GM19240 (cell line): ENCODE measurements around the gene KIAA0825.
"Not testable (repeated sequence)": the region's sequence is repeated elsewhere in the genome, so short reads cannot be mapped to it uniquely, and the experiment has no call there.

Experiments used
- DNase-seq: peaks from one replicate; pipeline ENCODE4 v3.0.0; 2011; ENCODE audit warnings: low spot score; ENCODE audit not compliant: insufficient read length

Gene KIAA0825

GRCh38 chr5:94181895-94182294 is 436.5 kb downstream of the KIAA0825 start:
- no peak for DNase-seq

GRCh38 chr5:94180761-94181160 is 437.6 kb downstream of the KIAA0825 start:
- no peak for DNase-seq

- no peak for DNase-seq
These were observed 442.5 kb downstream of the KIAA0825 start for GRCh38 chr5:94175912-94176311.

GRCh38 chr5:94174748-94175411 is 443.5 kb downstream of the KIAA0825 start:
- DNase-seq = no peak

- no peak for DNase-seq
These were observed 445.3 kb downstream of the KIAA0825 start for GRCh38 chr5:94173100-94173499.

GRCh38 chr5:94171070-94171469 is 447.3 kb downstream of the KIAA0825 start:
- DNase-seq = not testable (repeated sequence)

GRCh38 chr5:94170158-94170557 is 448.2 kb downstream of the KIAA0825 start:
- DNase-seq = not testable (repeated sequence)

GRCh38 chr5:94168151-94168550 is 450.3 kb downstream of the KIAA0825 start:
- no peak for DNase-seq

GRCh38 chr5:94161801-94162200 is 456.6 kb downstream of the KIAA0825 start:
- DNase-seq = no peak

GRCh38 chr5:94159144-94159543 is 459.3 kb downstream of the KIAA0825 start:
- no peak for DNase-seq

GRCh38 chr5:94157704-94158539 is 460.5 kb downstream of the KIAA0825 start:
- no peak for DNase-seq

- DNase-seq = no peak
These were observed 463.7 kb downstream of the KIAA0825 start for GRCh38 chr5:94154672-94155071.

- no peak for DNase-seq
These were observed 464.5 kb downstream of the KIAA0825 start for GRCh38 chr5:94153736-94154450.

GRCh38 chr5:94143621-94144020 is 474.8 kb downstream of the KIAA0825 start:
- DNase-seq = not testable (repeated sequence)

GRCh38 chr5:94140300-94140699 is 478.1 kb downstream of the KIAA0825 start:
- DNase-seq = no peak

GRCh38 chr5:94130077-94130476 is 488.3 kb downstream of the KIAA0825 start:
- no peak for DNase-seq

GRCh38 chr5:94125107-94125506 is 493.3 kb downstream of the KIAA0825 start:
- DNase-seq = no peak

GRCh38 chr5:94116317-94116716 is 502.1 kb downstream of the KIAA0825 start:
- DNase-seq = not testable (repeated sequence)

GRCh38 chr5:94113087-94113486 is 505.3 kb downstream of the KIAA0825 start:
- no peak for DNase-seq

- peak; percentile 83 for DNase-seq
These were observed 507.0 kb downstream of the KIAA0825 start for GRCh38 chr5:94111209-94112004.
